GM21717 (cell line): Measurements from ENCODE around the gene CILP.
"Not testable (repeated sequence)": the region's sequence is repeated elsewhere in the genome, so short reads cannot be mapped to it uniquely, and the experiment has no call there.

ENCODE experiments used
- ATAC-seq: cut with Tn5 transposase; IDR thresholded peaks from one replicate; pipeline ENCODE4 v1.9.1; 2021; ENCODE audit warnings: mild to moderate bottlenecking, moderate library complexity; ENCODE audit not compliant: unreplicated experiment

The CILP gene

DNA sequence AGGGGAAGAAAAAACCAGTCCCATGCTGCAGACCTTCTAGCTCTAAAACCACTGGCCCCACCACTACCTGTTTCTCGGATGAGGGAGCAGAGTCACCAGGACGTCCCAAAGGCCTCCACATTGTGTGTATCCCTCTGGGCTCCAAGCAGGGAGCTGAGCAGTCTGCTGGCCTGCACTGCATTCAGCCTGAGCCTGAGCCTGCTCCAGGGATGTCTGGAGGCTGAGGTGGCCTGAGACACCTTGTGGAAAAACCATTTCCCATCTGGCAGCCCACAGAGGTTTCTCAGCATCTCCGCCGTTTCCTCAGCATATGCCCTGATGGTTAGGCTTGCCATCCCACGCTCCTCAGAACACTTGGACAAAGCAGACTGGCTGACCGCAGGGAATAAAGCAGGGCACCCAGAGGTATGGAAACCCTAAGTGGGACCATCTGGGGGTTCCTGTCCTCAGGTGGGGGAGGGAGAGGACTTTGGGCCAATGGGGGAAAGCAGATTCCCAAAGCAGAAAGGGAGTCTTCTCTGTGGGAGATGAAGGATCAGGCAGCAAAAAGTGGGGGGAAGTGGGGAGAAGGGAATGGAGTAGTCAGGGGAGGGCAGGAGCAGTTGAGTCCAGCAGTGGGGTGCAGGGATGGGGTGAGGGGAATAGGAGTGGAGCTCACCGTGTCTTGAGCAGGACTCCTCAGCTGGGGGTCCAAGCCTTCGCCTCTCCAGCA, at the start of gene CILP:
Gene CILP, minus strand, starts transcription at position 704 of the 712 bp plus-strand sequence. CDS start 1,718 bp downstream, outside the sequence.
- ATAC-seq = no peak

DNA sequence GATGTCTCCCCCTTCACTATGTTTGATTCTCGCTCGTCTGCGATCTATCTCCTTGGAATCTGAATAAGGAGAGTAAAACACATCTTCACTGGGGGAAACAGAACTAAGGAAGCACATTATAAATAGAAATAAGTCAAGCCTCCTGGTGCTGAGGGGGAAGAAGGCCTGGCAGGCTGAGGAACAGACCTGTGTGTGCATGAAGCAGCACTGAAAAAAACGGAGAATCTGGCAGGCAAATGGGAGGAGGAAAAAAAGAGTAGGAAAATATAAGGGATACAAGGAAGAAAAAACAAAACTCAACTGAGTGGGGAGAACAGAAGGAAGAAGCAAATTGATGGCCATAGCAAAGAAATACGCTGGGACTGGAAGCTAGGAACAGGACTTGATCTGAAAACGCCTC, 49.7 kb upstream of the CILP start:
- ATAC-seq = no peak

DNA sequence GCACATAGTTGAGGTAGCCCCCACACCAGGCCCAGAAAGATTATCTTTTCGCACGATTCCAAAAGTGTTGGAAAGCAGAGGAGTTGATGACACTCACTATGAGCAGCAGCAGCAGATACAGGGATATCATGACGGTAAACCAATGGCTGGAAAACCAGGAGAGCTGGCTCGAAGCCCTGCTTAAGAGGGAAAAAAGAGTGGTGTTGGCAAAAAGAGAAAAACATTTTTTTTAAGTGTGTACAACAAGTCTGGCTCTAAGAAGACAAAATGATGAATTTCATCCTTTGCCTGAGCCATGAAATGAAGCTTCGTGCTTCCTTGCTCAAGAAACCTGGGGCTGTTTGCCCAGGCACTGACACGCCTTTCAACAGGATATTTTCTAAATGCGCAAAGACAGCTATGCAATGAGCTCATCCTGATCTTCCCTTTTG, 48.1 kb upstream of the CILP start:
- ATAC-seq = no peak

DNA sequence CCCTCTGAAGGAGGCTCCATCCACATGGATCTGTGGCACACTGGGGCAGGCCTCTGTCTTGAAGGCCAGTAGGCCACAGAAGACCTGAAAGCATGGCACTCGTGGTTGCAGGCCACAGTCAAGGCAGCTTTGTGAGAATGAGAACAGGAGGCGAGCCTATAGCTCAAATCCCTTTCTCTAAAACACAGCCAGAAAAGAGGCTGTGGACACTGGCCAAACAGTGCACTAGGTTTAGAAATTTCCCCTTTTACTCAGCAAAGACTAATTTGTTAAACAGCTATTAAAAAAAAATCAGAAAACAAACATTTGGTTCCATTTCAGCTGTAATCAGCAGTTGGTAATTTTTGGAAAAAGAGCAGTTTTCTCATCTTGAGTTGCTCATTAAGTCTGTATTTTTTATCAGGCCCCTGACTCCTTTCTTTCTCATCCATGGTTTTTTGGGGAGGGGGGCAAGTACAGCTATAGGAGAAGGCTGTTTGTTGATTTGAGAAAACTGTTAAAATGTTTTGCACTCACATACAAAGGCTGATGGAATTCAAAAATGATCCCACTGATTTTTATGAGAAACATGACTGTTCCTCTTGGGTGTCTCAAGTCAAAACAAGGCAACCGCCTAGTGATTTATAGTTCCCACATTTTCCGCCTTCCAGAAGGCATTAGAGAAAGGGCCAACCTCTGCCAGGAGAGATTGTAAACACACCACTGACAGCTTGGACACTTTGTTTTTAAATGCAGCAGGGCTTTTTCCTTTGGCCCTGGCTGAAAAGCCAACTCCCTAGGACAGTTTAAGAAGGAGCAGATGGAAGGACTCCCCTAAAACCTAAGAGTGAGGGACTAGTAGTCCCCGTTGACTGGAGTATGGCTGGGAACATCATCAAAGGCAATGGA, 47.3 kb upstream of the CILP start:
- no peak for ATAC-seq

DNA sequence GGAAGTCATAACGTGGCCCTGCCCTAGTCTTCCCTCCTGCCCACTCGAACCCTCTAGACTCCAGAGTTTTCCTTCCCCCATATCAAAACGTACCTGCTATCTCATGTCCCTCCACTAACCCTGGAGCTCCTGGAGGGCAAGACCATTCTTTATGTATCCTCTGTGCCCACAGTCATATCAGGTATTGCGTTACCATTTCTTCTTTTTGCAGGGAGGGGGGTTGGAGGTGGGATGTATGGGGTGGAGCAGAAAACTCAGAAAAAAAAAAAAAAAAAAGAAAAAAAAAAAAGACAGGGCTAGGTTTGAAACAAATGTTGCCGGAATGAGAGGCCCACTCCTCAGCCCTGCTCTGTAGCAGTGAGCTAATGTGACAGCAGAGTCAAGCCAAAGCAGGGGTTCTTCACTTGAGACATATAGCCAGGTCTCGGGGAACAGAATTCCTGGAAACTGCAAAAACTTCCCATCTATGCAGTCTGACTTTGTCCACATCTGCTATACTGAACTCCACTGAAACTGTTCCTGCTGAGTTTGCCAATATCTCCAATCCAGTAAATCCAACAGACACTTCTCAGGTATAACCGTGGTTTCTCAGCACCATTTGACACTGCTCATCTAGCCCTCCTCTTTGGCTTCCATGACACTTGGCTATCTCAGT, 44.3 kb upstream of the CILP start:
- ATAC-seq = no peak

DNA sequence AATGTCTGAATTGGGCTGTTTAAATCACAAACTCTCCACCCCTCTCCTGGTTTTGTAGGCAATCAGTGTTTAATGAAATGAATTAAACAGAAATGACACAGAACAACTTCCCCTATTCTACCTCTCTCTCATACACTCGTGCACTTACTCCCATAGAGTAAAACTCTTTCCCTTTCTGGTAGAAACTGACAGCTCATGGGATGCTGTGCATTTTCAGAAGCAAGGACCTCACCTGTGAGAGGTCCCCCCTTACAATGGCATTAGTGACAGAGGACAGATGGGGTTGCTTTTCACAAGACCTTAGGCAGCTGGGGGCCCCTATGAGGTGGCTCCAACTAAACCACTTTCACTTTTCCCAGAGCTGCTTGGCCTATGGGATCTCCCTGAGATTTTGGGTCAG, 43.5 kb upstream of the CILP start:
- no peak for ATAC-seq

DNA sequence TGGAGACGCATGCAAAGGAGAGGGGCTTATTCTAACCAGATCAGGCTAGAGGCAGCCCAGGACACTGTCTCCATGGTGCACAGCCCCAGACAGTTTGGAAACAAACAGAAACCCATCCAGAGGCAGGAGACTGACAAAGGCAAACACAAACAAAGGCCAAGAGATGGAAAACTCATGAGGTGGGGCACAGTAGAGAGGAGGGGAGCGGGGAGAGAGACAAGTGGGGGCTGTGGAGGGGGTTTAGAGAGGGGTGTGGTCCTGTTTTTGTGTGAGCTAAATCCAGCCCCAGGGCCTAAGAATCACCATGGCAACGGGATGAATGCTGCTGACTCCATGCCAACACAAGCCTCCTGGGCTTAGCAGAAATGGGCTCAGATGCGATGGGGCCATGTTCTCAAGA, 43.1 kb upstream of the CILP start:
- ATAC-seq = no peak

GRCh38 chr15:65249641-65250040, 38.4 kb upstream of the CILP start:
- ATAC-seq = peak; percentile 38

DNA sequence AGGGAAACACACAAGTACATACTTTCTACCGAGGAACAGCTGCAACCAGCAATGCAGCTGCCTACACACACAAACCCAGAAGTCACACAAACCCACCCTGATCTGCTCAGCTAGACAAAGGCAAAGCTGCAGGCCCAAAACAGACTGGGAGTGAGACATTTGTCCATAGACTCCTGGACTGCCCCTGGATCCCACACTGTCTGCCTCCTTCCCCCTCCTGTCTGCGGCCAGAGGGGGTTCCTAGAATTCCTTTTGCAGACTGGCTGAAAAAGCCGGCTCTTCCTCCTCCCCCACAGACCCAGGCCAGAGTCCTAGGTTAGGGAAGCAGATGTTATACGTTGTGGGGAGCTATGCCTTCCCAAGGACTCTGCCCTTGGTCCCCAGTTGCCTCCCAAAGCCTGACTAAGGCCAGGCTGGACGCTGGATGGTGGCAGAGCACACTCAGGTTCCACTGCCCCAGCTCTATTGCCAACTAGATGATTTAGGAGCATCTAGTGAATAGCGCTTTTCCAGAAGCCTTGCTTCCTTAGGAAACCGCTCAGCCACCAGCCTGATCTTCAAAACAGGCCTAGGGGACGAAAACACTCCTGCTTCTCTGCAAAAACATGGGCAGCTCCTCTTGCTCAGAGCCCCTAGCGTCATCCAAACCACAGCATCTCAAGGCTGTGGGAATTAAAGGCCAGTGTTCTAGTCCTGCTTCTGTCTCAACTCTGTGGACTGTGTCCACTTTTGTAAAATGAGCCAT, 37.4 kb upstream of the CILP start:
- no peak for ATAC-seq

- no peak for ATAC-seq
Measured at GRCh38 chr15:65246939-65247338, 35.7 kb upstream of the CILP start.

GRCh38 chr15:65246026-65246714, 34.9 kb upstream of the CILP start:
- ATAC-seq = no peak

- ATAC-seq = no peak
Measured at GRCh38 chr15:65245096-65245856, 34.0 kb upstream of the CILP start.

DNA sequence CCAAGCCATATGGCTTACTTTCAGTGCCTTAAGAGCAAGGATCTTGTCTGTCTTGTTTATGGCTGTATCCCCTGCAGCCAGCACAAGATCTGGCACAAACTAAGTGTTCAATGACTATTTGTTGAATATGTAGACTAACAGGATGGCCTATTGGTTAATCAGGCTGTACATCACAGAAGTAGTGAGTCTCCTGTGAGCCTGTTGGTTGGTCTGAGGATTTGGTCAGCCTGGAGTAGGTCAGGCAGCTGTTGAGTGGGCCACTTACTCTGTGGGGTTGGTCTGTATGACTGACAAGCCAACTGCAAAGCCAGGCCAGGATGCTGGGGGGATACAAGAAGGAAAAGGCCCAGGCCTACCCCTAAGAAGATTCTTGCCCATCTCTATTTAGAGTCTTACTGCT, 33.4 kb upstream of the CILP start:
- ATAC-seq = no peak

GRCh38 chr15:65236443-65236842, 25.2 kb upstream of the CILP start:
- ATAC-seq = not testable (repeated sequence)

DNA sequence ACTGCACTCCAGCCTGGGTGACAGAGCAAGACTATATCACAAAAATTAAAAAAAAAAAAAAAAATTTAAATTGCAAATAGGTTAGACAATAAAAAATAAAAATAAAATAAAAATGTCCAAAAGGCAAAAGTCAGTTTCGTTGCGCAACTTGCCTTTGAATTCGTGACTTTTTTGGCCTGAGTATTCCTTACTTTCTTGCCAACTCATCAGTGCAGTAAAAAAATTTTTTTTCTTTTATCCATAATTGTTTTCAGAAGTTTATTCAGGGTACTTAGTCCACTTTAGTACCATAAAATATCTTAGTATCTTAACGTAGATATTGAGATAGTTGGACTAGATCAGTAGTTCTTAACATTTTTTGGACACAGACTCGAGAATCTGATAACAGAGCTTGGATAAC, 22.4 kb upstream of the CILP start:
- no peak for ATAC-seq

DNA sequence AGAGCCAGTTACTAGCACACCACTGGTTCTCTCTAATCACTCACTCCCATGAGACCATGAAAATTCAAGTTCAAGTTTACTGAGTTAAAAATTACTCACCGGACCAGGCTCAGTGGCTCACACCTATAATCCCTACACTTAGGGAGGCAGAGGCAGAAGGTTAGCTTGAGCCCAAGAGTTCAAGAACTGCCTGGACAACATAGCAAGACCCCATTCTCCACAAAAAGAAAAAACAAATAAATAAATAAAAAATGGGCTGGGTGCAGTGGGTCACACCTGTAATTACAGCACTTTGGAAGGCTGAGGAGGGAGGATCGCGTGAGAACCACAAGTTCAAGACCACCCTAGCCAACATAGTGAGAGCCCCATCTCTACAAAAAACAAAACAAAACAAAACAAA, 21.2 kb upstream of the CILP start:
- ATAC-seq = no peak

DNA sequence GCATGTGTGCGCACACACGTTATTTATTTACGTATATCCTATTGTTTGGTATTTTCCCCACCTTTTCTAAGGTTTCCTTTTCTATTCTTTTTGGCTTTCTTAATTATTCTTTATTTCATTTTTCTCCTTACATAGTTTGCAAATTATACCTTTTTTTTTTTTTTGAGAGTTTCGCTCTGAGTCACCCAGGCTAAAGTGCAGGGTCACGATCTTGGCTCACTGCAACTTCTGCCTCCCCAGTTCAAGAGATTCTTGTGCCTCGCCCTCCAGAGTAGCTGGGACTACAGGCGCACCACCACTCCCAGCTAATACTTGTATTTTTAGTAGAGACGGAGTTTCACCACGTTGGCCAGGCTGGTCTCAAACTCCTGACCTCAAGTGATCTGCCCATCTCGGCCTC, 20.0 kb upstream of the CILP start:
- no peak for ATAC-seq

DNA sequence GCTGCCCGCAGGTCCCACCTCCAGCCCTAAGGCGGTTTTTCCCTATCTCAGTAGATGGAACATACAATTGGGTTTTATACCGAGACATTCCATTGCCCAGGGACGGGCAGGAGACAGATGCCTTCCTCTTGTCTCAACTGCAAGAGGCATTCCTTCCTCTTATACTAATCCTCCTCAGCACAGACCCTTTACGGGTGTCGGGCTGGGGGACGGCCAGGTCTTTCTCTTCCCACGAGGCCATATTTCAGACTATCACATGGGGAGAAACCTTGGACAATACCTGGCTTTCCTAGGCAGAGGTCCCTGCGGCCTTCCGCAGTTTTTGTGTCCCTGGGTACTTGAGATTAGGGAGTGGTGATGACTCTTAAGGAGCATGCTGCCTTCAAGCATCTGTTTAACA, 15.6 kb upstream of the CILP start:
- not testable (repeated sequence) for ATAC-seq

DNA sequence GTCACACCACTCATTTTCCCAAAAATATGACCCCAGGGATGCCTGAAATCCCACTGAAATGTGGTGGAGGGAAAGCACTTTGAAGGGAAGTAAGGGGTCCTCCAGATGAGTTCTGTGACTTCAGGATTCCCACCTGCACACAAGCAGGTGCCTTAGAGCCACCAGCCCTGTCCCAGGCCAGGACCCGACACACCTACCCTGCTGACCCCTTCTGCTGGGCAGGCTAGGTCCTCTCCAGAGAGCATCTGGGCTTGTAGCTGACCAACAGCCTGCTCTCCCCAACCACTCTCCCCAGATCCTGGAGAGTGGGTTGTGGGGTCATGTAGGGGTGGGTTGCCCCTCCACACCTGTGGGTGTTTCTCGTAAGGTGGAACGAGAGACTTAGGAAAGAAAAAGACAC, 14.9 kb upstream of the CILP start:
- no peak for ATAC-seq

- no peak for ATAC-seq
Measured at GRCh38 chr15:65223996-65224395, 12.7 kb upstream of the CILP start.
